HG02970 (cell line): ENCODE measurements around the gene CDV3.

Experiments used
- ATAC-seq: cut with Tn5 transposase; IDR thresholded peaks from one replicate; pipeline ENCODE4 v1.9.1; 2021; ENCODE audit warnings: mild to moderate bottlenecking, moderate library complexity, moderate number of reproducible peaks; ENCODE audit not compliant: unreplicated experiment, low FRiP score

CDV3 gene

GRCh38 chr3:133599280-133599679, 25.8 kb downstream of the CDV3 start:
- ATAC-seq = no peak

- no peak for ATAC-seq
These were observed 27.1 kb downstream of the CDV3 start for GRCh38 chr3:133600572-133601081.

GRCh38 chr3:133606342-133606741, 32.9 kb downstream of the CDV3 start:
- ATAC-seq = no peak

- no peak for ATAC-seq
These were observed 33.4 kb downstream of the CDV3 start for GRCh38 chr3:133606902-133607301.

- ATAC-seq = no peak
These were observed 34.3 kb downstream of the CDV3 start for GRCh38 chr3:133607816-133608215.

- no peak for ATAC-seq
These were observed 34.9 kb downstream of the CDV3 start for GRCh38 chr3:133608388-133608787.

GRCh38 chr3:133610031-133610430, 36.5 kb downstream of the CDV3 start:
- no peak for ATAC-seq

- ATAC-seq = no peak
These were observed 38.0 kb downstream of the CDV3 start for GRCh38 chr3:133611534-133611933.

- peak; percentile 91 for ATAC-seq
These were observed 46.7 kb downstream of the CDV3 start for GRCh38 chr3:133620066-133620784.

GRCh38 chr3:133627789-133628188, 54.3 kb downstream of the CDV3 start:
- no peak for ATAC-seq

- ATAC-seq = no peak
These were observed 55.7 kb downstream of the CDV3 start for GRCh38 chr3:133629146-133629545.

GRCh38 chr3:133633439-133633838, 60.0 kb downstream of the CDV3 start:
- no peak for ATAC-seq
